Measurements from ENCODE around the gene S100B. TPM values are rescaled to one million over a fixed set of nuclear protein-coding genes. Genes with fewer than 3 reads are reported as not detected.

S100B gene
- total and polyA plus RNA-seq, 2 donors (not counting 3 experiments of a cell fraction or from before 2014, with no cell fraction given) = not detected

DNA sequence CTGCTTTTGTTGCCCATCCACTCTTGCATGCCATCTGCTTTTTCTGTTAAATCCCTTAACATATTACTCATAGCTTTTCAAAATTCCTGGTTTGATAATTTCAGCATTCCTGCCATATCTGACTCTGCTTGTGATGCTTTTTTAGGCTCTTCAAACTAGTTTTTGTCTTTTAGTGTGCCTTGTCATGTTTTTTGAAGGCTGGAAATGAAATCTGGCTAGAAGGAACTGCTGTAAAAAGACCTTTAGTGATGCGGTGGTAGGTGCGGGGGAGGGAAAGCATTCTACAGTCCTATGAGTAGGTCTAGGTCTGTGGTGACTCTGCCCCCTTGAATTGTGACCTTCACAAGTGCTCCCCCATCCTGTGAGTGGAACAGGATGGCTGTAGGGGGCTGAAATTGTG is 15.0 kb upstream of the S100B start:
- Histone ChIP-seq H3K4me1 (ENCODE audit: control insufficient read depth, extremely low read depth, insufficient read depth, low read length) (no peaks in the 10 kb centered on the region), H3K9me3 (replicated peaks; ENCODE audit: control insufficient read depth, insufficient read depth, low read length) (no peaks in the 10 kb centered on the region), H3K36me3 (ENCODE audit: control insufficient read depth in 2 of 2, extremely low read depth in 1 of 2, insufficient read depth in 2 of 2, low read length in 2 of 2) (no peaks in the 10 kb centered on the region), H3K4me2 (ENCODE audit: insufficient read depth, low read length) (no peak overlapping the region), H3K27me3 (ENCODE audit: control insufficient read depth in 2 of 2, insufficient read depth in 2 of 2, low read length in 2 of 2) (peaks cover 12% of the 10 kb centered on the region in 2 experiments), H2AFZ (ENCODE audit: low read depth, low read length) (no peak overlapping the region), H3K9ac (replicated peaks; ENCODE audit: extremely low read depth, insufficient read depth, low read length) (no peak overlapping the region), H3K4me3 (replicated peaks in 1 of 3; ENCODE audit: insufficient read depth in 1 of 3, low read depth in 1 of 3, low read length in 3 of 3) (no peak overlapping the region), H4K20me1 (replicated peaks; ENCODE audit: control insufficient read depth, extremely low read depth, insufficient read depth, low read length) (no peaks in the 10 kb centered on the region), H3K79me2 (ENCODE audit: control insufficient read depth, insufficient read depth, low read length) (no peaks in the 10 kb centered on the region), H3K9me1 (replicated peaks; ENCODE audit: control insufficient read depth, extremely low read depth, insufficient read depth, low read length) (no peaks in the 10 kb centered on the region), H3K27ac (ENCODE audit: insufficient read depth, low read depth, low read length) (no peak overlapping the region)
- no TSS peak for BruUV-seq (replicated peaks)
- POLR2A ChIA-PET = no interaction called here
- no peak for TF ChIP-seq POLR2AphosphoS5 (IDR thresholded peaks at IDR 0.05; ENCODE audit: insufficient read depth, low read depth, low read length)
- FAIRE-seq (no peak), DNase-seq (ENCODE audit: low read depth, low spot score) (no peak)
- dilution Hi-C loops (cut with MboI; ENCODE audit: extremely low pct_ligation_motif_present, low sequenced_read_pairs) (no loop called here), intact Hi-C loops (cut with micrococcal nuclease) (no loop called here)
- CTCF ChIA-PET = no interaction called here

DNA sequence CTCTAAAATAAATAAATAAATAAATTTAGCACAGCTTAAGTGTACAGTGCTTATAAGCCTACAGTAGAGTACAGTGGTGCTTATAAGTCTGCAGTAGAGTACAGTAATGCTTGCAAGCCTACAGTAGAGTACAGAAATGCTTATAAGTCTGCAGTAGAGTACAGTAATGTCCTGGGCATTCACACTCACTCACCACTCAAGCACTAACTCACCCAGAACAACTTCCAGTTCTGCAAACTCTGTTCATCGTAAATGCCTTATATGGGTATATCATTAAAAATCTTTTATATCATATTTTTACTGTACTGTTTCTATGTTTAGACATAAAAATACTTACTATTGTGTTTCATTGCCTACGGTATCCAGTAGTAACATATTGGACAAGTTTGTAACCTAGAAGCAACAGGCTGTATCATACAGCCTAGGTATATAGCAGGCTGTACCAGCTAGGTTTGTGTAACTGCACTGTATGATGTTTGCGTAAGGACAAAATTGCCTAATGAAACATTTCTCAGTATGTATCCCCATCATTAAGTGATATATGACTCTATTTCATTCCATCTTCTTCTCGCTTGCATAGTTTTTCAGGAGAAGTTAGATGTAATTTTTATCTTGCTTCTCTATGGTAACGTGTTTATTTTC is 14.0 kb upstream of the S100B start:
- CTCF ChIA-PET = interaction anchor here (1.5 kb wide), 1 partner anchor 21 kb away, joined by 3 read pairs; no protein-coding TSS in a partner anchor

More for the DNA sequence above, 14.0 kb upstream of the S100B start:
- POLR2A ChIA-PET = no interaction called here
- H2AFZ ChIP-seq (ENCODE audit: low read depth, low read length) = no peak overlapping the region
- H3K9me3 ChIP-seq (replicated peaks; ENCODE audit: control insufficient read depth, insufficient read depth, low read length) = no peaks in the 10 kb centered on the region
- peaks cover 12% of the 10 kb centered on the region in 2 experiments for H3K27me3 ChIP-seq (ENCODE audit: control insufficient read depth in 2 of 2, insufficient read depth in 2 of 2, low read length in 2 of 2)
- FAIRE-seq = no peak
- no peak overlapping the region for H3K9ac ChIP-seq (replicated peaks; ENCODE audit: extremely low read depth, insufficient read depth, low read length)
- H3K4me2 ChIP-seq (ENCODE audit: insufficient read depth, low read length) = no peak overlapping the region
- H3K4me3 ChIP-seq (replicated peaks in 1 of 3; ENCODE audit: insufficient read depth in 1 of 3, low read depth in 1 of 3, low read length in 3 of 3) = no peak overlapping the region
- BruUV-seq (replicated peaks) = no TSS peak
- intact Hi-C loops (cut with micrococcal nuclease) = no loop called here
- no peaks in the 10 kb centered on the region for H4K20me1 ChIP-seq (replicated peaks; ENCODE audit: control insufficient read depth, extremely low read depth, insufficient read depth, low read length)
- dilution Hi-C loops (cut with MboI; ENCODE audit: extremely low pct_ligation_motif_present, low sequenced_read_pairs) = no loop called here
- TF ChIP-seq POLR2A (IDR thresholded peaks at IDR 0.05; ENCODE audit: low read depth, low read length) = no peak
- TF ChIP-seq, protein P1, sequence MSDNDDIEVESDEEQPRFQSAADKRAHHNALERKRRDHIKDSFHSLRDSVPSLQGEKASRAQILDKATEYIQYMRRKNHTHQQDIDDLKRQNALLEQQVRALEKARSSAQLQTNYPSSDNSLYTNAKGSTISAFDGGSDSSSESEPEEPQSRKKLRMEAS (IDR thresholded peaks at IDR 0.05; ENCODE audit: insufficient read depth, insufficient read length) = no peak
- TF ChIP-seq POLR2AphosphoS5 (IDR thresholded peaks at IDR 0.05; ENCODE audit: insufficient read depth, low read depth, low read length) = no peak
- TF ChIP-seq MYC (IDR thresholded peaks at IDR 0.05; ENCODE audit: low read depth, low read length) = no peak
- TF ChIP-seq GATA2 (IDR thresholded peaks at IDR 0.05; ENCODE audit: insufficient read depth, insufficient read length, low read depth, low read length) = no peak
- TF ChIP-seq, protein P2, sequence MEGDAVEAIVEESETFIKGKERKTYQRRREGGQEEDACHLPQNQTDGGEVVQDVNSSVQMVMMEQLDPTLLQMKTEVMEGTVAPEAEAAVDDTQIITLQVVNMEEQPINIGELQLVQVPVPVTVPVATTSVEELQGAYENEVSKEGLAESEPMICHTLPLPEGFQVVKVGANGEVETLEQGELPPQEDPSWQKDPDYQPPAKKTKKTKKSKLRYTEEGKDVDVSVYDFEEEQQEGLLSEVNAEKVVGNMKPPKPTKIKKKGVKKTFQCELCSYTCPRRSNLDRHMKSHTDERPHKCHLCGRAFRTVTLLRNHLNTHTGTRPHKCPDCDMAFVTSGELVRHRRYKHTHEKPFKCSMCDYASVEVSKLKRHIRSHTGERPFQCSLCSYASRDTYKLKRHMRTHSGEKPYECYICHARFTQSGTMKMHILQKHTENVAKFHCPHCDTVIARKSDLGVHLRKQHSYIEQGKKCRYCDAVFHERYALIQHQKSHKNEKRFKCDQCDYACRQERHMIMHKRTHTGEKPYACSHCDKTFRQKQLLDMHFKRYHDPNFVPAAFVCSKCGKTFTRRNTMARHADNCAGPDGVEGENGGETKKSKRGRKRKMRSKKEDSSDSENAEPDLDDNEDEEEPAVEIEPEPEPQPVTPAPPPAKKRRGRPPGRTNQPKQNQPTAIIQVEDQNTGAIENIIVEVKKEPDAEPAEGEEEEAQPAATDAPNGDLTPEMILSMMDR (IDR thresholded peaks at IDR 0.05; ENCODE audit: extremely low read depth in 1 of 2, insufficient read depth in 1 of 2, low read depth in 1 of 2, low read length in 2 of 2) = no peak
- TF ChIP-seq FOS (IDR thresholded peaks at IDR 0.05; ENCODE audit: borderline replicate concordance, insufficient read depth, low read length) = no peak
- H3K27ac ChIP-seq (ENCODE audit: insufficient read depth, low read depth, low read length) = no peak overlapping the region
- H3K79me2 ChIP-seq (ENCODE audit: control insufficient read depth, insufficient read depth, low read length) = no peaks in the 10 kb centered on the region
- no peaks in the 10 kb centered on the region for H3K9me1 ChIP-seq (replicated peaks; ENCODE audit: control insufficient read depth, extremely low read depth, insufficient read depth, low read length)
- H3K4me1 ChIP-seq (ENCODE audit: control insufficient read depth, extremely low read depth, insufficient read depth, low read length) = no peaks in the 10 kb centered on the region
- no peaks in the 10 kb centered on the region for H3K36me3 ChIP-seq (ENCODE audit: control insufficient read depth in 2 of 2, extremely low read depth in 1 of 2, insufficient read depth in 2 of 2, low read length in 2 of 2)
- no peak for DNase-seq (ENCODE audit: low read depth, low spot score)

Data from endothelial cell of umbilical vein (primary cell).